BJ (cell line): ENCODE measurements around the gene PPP2R5C. TPM values are rescaled to one million over a fixed set of nuclear protein-coding genes. Genes with fewer than 3 reads are reported as not detected.

Experiments used
- CTCF ChIA-PET: fragments of 350-600 bp; formaldehyde crosslinking; extraction: SDS; loops from one replicate; lab custom pipeline; 2021; ENCODE audit warnings: antibody characterized with exemption, inconsistent platforms; lab: Yijun Ruan, JAX
- POLR2A ChIA-PET: fragments of 300-600 bp; sonication (Branson Sonifier 250); formaldehyde crosslinking; extraction: SDS; loops from one replicate; lab custom pipeline; 2021; ENCODE audit warnings: antibody characterized with exemption; lab: Charles Lee
- DNase-seq: peaks from one replicate; pipeline ENCODE4 v3.0.0-alpha.2; 2011; ENCODE audit warnings: low read depth
- H3K27me3 ChIP-seq: 2 replicates; pipeline ENCODE4 v1.6.0; 2011; ENCODE audit warnings: low read length; ENCODE audit not compliant: control insufficient read depth, insufficient read depth
- H3K36me3 ChIP-seq: 2 replicates; pipeline ENCODE4 v1.5.1; 2011; ENCODE audit warnings: low read length; ENCODE audit not compliant: control insufficient read depth, insufficient read depth
- H3K4me3 ChIP-seq: 2 replicates; pipeline ENCODE4 v1.5.1; 2011; ENCODE audit warnings: low read depth, mild to moderate bottlenecking, control low read depth, low read length
- polyA plus RNA-seq: library from polyadenylated mRNA; depleted of rRNA; stranded (reverse); fragments of >200 nt; gene quantifications from 2 replicates; pipeline ENCODE4 v1.2.3, GENCODE V29; 2011
- TF ChIP-seq, protein P1 (sequence below): IDR thresholded peaks from 2 replicates; pipeline ENCODE4 v1.5.1; 2011; ENCODE audit warnings: low read depth, mild to moderate bottlenecking, control low read depth, inconsistent platforms, low read length, moderate library complexity; ENCODE audit not compliant: insufficient read depth

The PPP2R5C gene
- polyA plus RNA-seq, 1 experiment: 55.8 TPM

DNA sequence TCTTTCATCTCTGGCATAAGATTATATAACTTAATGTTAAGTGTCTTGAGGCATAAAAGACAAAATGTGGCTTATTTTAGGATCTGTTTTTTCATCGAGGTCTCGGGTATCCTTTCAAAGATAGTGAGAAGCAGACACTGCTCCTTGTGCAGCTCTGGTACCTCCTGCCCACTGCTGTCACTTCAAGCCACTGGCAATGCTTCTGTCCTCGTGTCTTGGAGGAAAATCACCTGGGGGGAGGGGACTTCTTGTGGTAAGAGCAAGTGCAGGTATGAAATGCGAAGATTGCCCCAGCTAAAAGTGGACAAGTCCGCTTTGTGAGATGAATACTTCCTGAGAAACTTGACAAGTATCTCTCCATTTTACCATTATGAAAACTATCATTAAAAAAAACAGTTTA, 165.1 kb downstream of the PPP2R5C start:
- Histone ChIP-seq H3K27me3 (no peaks in the 10 kb centered on the region), H3K36me3 (peaks cover 2% of the 10 kb centered on the region), H3K4me3 (no peak overlapping the region)
- no peak for DNase-seq
- TF ChIP-seq, protein P1, sequence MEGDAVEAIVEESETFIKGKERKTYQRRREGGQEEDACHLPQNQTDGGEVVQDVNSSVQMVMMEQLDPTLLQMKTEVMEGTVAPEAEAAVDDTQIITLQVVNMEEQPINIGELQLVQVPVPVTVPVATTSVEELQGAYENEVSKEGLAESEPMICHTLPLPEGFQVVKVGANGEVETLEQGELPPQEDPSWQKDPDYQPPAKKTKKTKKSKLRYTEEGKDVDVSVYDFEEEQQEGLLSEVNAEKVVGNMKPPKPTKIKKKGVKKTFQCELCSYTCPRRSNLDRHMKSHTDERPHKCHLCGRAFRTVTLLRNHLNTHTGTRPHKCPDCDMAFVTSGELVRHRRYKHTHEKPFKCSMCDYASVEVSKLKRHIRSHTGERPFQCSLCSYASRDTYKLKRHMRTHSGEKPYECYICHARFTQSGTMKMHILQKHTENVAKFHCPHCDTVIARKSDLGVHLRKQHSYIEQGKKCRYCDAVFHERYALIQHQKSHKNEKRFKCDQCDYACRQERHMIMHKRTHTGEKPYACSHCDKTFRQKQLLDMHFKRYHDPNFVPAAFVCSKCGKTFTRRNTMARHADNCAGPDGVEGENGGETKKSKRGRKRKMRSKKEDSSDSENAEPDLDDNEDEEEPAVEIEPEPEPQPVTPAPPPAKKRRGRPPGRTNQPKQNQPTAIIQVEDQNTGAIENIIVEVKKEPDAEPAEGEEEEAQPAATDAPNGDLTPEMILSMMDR: no peak
- ChIA-PET CTCF (interaction anchor here (0.9 to 1.4 kb wide), 2 partner anchors 16 to 155 kb away, joined by 4 read pairs; no protein-coding TSS in a partner anchor), POLR2A (no interaction called here)

DNA sequence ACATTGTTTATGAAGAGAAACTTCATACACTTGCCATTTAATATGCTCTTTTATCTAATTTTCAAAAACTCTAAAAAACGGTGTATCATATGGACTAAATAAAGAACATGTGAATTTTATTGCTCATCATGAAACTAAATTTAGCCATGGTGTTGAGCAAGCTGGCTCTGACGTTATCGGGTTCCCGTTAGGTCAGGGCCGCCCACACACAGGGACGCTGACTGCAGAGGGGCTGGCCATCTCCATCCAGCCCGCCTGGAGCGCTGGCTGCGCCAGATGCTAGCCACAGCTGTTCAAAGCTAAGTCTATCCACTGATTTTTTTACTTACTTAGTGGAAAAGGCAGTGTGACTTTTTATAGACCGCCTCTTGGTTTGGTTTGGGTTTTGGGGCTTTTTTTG, 166.3 kb downstream of the PPP2R5C start:
- ChIA-PET CTCF (interaction anchor here (1.0 to 1.4 kb wide), 2 partner anchors 9 to 91 kb away, joined by 3 read pairs; no protein-coding TSS in a partner anchor), POLR2A (no interaction called here)

DNA sequence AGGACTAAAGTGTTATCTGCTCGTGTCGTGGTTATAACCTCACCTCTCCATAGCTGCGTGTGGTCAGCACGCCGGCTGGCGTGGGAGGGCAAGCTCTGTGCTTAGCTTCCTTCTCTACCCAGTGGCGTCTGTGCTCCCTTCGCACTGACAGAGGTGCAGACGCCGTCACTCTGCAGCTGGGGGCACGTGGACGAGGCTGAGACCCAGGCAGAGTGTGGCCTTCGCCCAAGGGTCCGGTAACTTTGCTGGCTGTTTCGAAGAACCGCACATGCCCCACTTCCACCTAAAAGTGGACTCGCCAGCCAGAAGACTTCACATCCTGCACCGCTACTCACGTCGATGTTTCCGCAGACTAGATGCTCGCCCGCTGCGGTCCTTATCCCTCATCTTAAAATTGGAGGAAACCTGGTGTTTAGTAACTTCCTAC, 166.9 kb downstream of the PPP2R5C start:
- CTCF ChIA-PET: interaction anchor here (1.0 to 1.4 kb wide), 2 partner anchors 8 to 92 kb away, joined by 3 read pairs; no protein-coding TSS in a partner anchor
- H3K27me3 ChIP-seq: no peaks in the 10 kb centered on the region

More for the DNA sequence above, 166.3 kb downstream of the PPP2R5C start:
- DNase-seq: peak; percentile 93
- peaks cover 2% of the 10 kb centered on the region for H3K36me3 ChIP-seq
- TF ChIP-seq, protein P1: no peak
- no peak overlapping the region for H3K4me3 ChIP-seq
- H3K27me3 ChIP-seq: no peaks in the 10 kb centered on the region

DNA sequence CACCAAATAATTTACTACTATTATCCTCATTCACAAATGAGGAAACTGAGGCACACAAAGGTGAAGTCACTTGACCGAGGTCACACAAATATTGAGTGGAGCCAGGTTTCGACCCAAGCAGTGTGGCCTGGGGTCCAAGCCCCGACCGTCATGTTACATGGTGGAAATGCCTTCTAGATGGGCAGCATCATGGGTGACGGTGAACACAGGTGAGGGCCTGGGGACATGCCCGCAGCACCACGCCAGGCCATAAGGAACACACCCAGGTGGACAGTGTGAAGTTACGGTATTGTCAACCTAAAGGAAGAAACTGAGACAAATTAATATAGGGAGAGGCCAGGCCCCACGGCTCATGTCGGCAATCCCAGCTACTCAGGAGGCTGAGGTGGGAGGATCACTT, 167.6 kb downstream of the PPP2R5C start:
- Histone ChIP-seq H3K36me3 (peaks cover 2% of the 10 kb centered on the region), H3K4me3 (no peak overlapping the region), H3K27me3 (no peaks in the 10 kb centered on the region)
- CTCF ChIA-PET: interaction anchor here (0.6 kb wide), 1 partner anchor 843 kb away, joined by 5 read pairs; no protein-coding TSS in a partner anchor
- TF ChIP-seq, protein P1: no peak
- POLR2A ChIA-PET: no interaction called here
- no peak for DNase-seq

More for the DNA sequence above, 166.9 kb downstream of the PPP2R5C start:
- no peak for DNase-seq
- H3K36me3 ChIP-seq: peaks cover 2% of the 10 kb centered on the region
- POLR2A ChIA-PET: no interaction called here
- TF ChIP-seq, protein P1: no peak
- H3K4me3 ChIP-seq: no peak overlapping the region

DNA sequence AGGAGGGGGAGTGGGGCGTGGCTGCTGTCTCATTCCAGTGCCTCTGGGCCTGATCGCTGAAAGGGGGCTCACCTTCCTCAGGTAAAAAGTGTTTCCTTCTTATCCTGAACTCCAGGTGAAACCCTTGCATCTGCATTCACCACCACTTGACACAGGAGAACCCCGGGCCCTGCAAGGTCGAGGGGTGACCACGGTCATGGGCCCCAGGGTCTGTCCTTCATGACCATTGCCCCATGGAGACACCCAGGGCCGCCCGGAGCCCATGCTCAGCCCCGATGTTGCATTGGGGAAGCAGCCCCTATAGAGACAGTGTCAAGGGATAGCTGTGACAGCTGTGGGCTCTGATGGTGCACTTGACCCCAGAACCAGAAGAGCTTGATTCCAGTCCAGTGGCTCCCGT, 168.4 kb downstream of the PPP2R5C start:
- no peaks in the 10 kb centered on the region for H3K27me3 ChIP-seq
- H3K36me3 ChIP-seq: peaks cover 2% of the 10 kb centered on the region
- H3K4me3 ChIP-seq: no peak overlapping the region
- TF ChIP-seq, protein P1: no peak
- DNase-seq: no peak
- ChIA-PET CTCF (interaction anchor here (0.6 kb wide), 1 partner anchor 842 kb away, joined by 5 read pairs; no protein-coding TSS in a partner anchor), POLR2A (no interaction called here)
